HL-60 (cell line): ENCODE data around the gene PNMA8C.
"Not testable (repeated sequence)": the region's sequence is repeated elsewhere in the genome, so short reads cannot be mapped to it uniquely, and the experiment has no call there.

Source experiments
- DNase-seq, 2 experiments: peaks; one replicate each; pipeline ENCODE4 v3.0.0-alpha.2; 2010 to 2020; ENCODE audit warnings: low read depth in 1 of 2, low spot score in 1 of 2
- H3K27ac ChIP-seq: fragments of 250-450 bp; sonication (Bioruptor Pico); replicated peaks from 2 replicates; pipeline ENCODE4 v1.5.1; 2020; ENCODE audit warnings: mild to moderate bottlenecking, moderate library complexity
- H3K27me3 ChIP-seq: fragments of 250-450 bp; sonication (Bioruptor Pico); 2 replicates; pipeline ENCODE4 v1.5.1; 2021; ENCODE audit warnings: mild to moderate bottlenecking, moderate library complexity; ENCODE audit not compliant: insufficient read depth, poor library complexity, severe bottlenecking
- H3K4me3 ChIP-seq: replicated peaks from 2 replicates; pipeline ENCODE4 v1.5.1; 2011; ENCODE audit warnings: mild to moderate bottlenecking, control low read depth, low read length; ENCODE audit not compliant: insufficient read depth
- GABPA ChIP-seq: IDR thresholded peaks from 2 replicates; pipeline ENCODE4 v1.6.1; 2012; ENCODE audit warnings: low read depth
- POLR2AphosphoS5 ChIP-seq: IDR thresholded peaks from 2 replicates; pipeline ENCODE4 v1.6.1; 2012; ENCODE audit warnings: low read depth
- SPI1 ChIP-seq: IDR thresholded peaks from 2 replicates; pipeline ENCODE4 v1.6.1; 2012; ENCODE audit warnings: low read depth, mild to moderate bottlenecking, borderline replicate concordance
- TF ChIP-seq, protein P1 (sequence below): IDR thresholded peaks from one replicate; pipeline ENCODE4 v1.5.1; 2011; ENCODE audit warnings: low read length, control low read depth, inconsistent platforms; ENCODE audit not compliant: insufficient read depth
- TF ChIP-seq, protein P2 (sequence below): IDR thresholded peaks from 2 replicates; pipeline ENCODE4 v1.6.1; 2012; ENCODE audit warnings: low read depth; ENCODE audit not compliant: insufficient replicate concordance

PNMA8C gene

GRCh38 chr19:46404055-46404752 lies 24.5 kb downstream of the PNMA8C start:
- H3K27me3 ChIP-seq = peaks cover 12% of the 10 kb centered on the region
- H3K4me3 ChIP-seq = no peak overlapping the region
- H3K27ac ChIP-seq = no peak overlapping the region
- no peak for TF ChIP-seq SPI1
- peak in 1 of 2 experiments; percentile 33 for DNase-seq

DNA sequence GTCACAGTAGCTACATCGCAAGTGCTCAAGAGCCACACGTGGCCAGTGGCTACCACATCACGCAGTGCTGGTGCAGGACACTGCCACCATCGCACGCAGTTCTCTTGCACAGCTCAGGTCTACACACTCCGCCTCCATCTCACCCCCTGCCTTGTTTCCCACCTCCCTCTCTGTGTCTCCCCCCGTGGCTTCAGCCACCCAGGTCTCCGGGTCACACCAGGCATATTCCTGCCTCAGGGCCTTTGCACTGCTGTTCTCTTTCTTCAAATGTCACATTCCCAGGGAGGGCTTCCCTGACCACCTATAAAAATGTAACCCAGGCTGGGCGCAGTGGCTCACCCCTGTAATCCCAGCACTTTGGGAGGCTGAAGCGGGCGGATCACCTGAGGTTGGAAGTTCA lies 26.0 kb downstream of the PNMA8C start:
- Histone ChIP-seq H3K27ac (no peak overlapping the region), H3K27me3 (peaks cover 6% of the 10 kb centered on the region), H3K4me3 (no peak overlapping the region)
- TF ChIP-seq SPI1 (no peak), POLR2AphosphoS5 (no peak), GABPA (no peak)
- TF ChIP-seq, protein P1, sequence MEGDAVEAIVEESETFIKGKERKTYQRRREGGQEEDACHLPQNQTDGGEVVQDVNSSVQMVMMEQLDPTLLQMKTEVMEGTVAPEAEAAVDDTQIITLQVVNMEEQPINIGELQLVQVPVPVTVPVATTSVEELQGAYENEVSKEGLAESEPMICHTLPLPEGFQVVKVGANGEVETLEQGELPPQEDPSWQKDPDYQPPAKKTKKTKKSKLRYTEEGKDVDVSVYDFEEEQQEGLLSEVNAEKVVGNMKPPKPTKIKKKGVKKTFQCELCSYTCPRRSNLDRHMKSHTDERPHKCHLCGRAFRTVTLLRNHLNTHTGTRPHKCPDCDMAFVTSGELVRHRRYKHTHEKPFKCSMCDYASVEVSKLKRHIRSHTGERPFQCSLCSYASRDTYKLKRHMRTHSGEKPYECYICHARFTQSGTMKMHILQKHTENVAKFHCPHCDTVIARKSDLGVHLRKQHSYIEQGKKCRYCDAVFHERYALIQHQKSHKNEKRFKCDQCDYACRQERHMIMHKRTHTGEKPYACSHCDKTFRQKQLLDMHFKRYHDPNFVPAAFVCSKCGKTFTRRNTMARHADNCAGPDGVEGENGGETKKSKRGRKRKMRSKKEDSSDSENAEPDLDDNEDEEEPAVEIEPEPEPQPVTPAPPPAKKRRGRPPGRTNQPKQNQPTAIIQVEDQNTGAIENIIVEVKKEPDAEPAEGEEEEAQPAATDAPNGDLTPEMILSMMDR = no peak
- TF ChIP-seq, protein P2, sequence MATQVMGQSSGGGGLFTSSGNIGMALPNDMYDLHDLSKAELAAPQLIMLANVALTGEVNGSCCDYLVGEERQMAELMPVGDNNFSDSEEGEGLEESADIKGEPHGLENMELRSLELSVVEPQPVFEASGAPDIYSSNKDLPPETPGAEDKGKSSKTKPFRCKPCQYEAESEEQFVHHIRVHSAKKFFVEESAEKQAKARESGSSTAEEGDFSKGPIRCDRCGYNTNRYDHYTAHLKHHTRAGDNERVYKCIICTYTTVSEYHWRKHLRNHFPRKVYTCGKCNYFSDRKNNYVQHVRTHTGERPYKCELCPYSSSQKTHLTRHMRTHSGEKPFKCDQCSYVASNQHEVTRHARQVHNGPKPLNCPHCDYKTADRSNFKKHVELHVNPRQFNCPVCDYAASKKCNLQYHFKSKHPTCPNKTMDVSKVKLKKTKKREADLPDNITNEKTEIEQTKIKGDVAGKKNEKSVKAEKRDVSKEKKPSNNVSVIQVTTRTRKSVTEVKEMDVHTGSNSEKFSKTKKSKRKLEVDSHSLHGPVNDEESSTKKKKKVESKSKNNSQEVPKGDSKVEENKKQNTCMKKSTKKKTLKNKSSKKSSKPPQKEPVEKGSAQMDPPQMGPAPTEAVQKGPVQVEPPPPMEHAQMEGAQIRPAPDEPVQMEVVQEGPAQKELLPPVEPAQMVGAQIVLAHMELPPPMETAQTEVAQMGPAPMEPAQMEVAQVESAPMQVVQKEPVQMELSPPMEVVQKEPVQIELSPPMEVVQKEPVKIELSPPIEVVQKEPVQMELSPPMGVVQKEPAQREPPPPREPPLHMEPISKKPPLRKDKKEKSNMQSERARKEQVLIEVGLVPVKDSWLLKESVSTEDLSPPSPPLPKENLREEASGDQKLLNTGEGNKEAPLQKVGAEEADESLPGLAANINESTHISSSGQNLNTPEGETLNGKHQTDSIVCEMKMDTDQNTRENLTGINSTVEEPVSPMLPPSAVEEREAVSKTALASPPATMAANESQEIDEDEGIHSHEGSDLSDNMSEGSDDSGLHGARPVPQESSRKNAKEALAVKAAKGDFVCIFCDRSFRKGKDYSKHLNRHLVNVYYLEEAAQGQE = no peak
- no peak for DNase-seq

GRCh38 chr19:46397801-46398479 lies 30.8 kb downstream of the PNMA8C start:
- not testable (repeated sequence) for DNase-seq, H3K27me3 ChIP-seq, H3K4me3 ChIP-seq, H3K27ac ChIP-seq

DNA sequence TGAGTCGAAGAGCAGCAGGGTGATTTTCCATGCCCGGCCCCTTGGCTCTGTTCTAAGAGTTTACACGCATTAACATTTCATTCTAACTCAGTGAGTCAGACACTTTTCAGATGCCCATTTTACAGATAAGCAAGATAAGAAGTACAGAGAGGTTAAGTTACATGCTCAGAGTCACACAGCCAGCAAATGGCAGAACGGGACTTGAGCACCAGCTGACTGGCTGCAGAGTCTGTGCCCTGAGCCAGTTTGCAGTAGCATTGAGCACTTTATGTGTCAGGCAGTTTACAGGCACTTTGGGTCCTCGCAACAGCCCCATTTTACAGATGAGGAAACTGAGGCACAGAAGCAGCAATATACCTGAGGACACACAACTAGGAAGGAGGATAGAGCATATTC lies 34.3 kb downstream of the PNMA8C start:
- no peak overlapping the region for H3K27ac ChIP-seq
- 0 out of 2 replicates have a peak, but pooled peaks have one; percentile 7 for TF ChIP-seq POLR2AphosphoS5
- TF ChIP-seq, protein P1 = no peak
- no peak for DNase-seq
- H3K27me3 ChIP-seq = no peaks in the 10 kb centered on the region
- H3K4me3 ChIP-seq = no peak overlapping the region

GRCh38 chr19:46393456-46394401 lies 35.0 kb downstream of the PNMA8C start:
- no peak overlapping the region for H3K27ac ChIP-seq
- 0 out of 2 replicates have a peak, but pooled peaks have one; percentile 22 for TF ChIP-seq POLR2AphosphoS5
- TF ChIP-seq SPI1 = no peak
- DNase-seq = no peak
- H3K27me3 ChIP-seq = no peaks in the 10 kb centered on the region
- no peak overlapping the region for H3K4me3 ChIP-seq

- DNase-seq = no peak
- TF ChIP-seq SPI1 = no peak
- TF ChIP-seq, protein P2 = no peak
- TF ChIP-seq, protein P1 = no peak
- TF ChIP-seq GABPA = no peak
- no peak for TF ChIP-seq POLR2AphosphoS5
- no peak overlapping the region for H3K4me3 ChIP-seq
- no peak overlapping the region for H3K27ac ChIP-seq
- H3K27me3 ChIP-seq = no peaks in the 10 kb centered on the region
These were observed 35.9 kb downstream of the PNMA8C start for GRCh38 chr19:46392837-46393236.
